VCaP (cell line): ENCODE results near the gene MAP3K2.
A peak's percentile ranks its signal among the peaks of the same experiment; 100 is the strongest.
"Not testable (repeated sequence)": the region's sequence is repeated elsewhere in the genome, so short reads cannot be mapped to it uniquely, and the experiment has no call there.

ENCODE experiments used
- H3K27ac ChIP-seq: fragments of 450-650 bp; 2 replicates; pipeline ENCODE4 v1.5.1; 2017
- TF ChIP-seq, protein P1 (sequence below): fragments of 450-650 bp; conservative IDR thresholded peaks from 2 replicates; pipeline ENCODE4 v1.5.1; 2017; ENCODE audit warnings: mild to moderate bottlenecking, moderate library complexity

MAP3K2 gene

GRCh38 chr2:127413782-127414637, 26.2 kb upstream of the MAP3K2 start:
- H3K27ac ChIP-seq = no peak overlapping the region
- TF ChIP-seq, protein P1, sequence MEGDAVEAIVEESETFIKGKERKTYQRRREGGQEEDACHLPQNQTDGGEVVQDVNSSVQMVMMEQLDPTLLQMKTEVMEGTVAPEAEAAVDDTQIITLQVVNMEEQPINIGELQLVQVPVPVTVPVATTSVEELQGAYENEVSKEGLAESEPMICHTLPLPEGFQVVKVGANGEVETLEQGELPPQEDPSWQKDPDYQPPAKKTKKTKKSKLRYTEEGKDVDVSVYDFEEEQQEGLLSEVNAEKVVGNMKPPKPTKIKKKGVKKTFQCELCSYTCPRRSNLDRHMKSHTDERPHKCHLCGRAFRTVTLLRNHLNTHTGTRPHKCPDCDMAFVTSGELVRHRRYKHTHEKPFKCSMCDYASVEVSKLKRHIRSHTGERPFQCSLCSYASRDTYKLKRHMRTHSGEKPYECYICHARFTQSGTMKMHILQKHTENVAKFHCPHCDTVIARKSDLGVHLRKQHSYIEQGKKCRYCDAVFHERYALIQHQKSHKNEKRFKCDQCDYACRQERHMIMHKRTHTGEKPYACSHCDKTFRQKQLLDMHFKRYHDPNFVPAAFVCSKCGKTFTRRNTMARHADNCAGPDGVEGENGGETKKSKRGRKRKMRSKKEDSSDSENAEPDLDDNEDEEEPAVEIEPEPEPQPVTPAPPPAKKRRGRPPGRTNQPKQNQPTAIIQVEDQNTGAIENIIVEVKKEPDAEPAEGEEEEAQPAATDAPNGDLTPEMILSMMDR = no peak

DNA sequence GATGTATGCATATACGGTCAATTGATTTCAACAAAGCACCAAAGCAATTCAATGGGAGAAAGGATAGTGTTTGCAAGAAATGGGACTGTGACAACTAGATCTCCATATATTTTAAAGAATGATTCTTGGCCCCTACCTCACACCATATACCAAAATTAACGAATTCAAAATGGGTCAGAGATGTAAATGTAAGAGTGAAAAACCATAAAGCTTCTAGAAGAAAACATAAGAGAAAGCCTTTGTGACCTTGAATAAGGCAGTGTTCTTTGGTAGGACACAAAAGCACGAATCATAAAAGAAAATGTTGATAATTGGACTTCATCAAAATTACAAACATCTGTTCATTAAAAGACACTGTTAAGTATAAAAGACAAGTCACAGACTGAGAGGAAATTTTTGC, 25.4 kb upstream of the MAP3K2 start:
- H3K27ac ChIP-seq = no peak overlapping the region
- TF ChIP-seq, protein P1 = no peak

DNA sequence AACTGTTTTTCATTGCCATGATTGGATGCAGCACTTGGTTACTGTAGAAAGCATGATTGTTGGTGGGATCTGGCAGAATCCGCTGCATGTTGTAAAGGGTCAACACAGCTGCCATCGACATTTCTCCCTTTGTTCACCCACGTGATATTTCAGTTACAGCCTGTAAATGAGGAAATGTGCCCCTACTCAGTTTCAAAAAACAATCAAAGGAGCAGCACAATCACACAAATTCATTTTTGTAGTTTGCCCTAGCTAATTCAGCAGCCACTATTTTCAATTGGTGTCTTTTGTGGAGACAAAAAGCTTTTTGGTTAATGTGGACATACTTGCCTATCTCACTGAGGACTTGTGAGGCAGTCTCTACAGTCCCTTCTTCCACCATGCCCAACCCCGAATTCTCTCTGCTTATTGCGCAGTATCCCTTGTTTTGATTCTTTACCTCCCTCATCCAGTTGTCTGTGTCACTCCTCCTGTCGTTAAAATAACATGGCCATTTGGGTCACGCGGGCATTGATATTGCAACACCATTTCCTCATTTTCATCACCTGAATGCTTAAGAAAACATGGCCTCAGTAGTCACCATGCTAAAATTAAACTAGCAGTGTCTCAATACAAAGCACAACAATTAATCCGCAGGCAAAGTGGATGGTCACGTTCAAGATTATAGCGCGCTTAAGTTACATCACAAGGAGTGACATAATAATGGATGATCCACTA, 24.0 kb upstream of the MAP3K2 start:
- H3K27ac ChIP-seq = peak overlapping the region; percentile 46
- TF ChIP-seq, protein P1 = no peak

DNA sequence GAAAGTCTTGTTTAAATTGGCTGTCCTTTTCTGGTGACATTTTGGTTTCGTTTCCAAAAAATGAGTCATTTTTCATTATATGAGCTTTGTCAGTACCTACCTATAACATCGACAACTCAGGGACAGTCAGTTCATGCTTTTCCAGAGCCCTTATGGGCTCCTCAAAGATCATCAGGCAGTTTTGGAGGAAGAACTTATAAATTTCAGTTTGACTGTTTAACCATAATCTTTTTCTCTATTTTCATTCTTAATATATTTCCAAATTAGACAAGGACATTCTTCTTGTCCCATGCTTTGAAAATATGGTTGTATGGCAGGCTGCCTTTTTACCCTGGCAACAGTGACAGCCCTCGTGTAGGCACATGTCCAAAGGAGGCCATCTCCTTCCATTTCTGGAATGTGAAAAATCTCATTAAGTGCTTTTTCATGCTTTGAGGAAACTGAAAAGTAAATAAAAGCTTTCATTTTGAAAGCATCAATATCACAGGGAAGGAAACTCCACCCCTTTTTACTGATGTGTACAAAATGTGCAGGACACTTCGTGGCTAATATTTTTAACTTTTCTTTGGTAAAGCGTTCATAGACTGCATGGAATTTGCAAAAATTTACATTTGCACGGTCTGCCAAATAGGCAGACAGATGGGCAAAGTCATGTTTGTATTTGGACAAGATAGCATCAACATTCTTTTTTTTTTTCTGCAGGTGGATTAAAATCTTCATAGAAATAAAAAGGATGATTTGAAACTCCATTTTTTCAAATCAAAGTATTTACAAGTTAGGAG, 23.3 kb upstream of the MAP3K2 start:
- TF ChIP-seq, protein P1 = no peak
- peak overlapping the region; percentile 46 for H3K27ac ChIP-seq

DNA sequence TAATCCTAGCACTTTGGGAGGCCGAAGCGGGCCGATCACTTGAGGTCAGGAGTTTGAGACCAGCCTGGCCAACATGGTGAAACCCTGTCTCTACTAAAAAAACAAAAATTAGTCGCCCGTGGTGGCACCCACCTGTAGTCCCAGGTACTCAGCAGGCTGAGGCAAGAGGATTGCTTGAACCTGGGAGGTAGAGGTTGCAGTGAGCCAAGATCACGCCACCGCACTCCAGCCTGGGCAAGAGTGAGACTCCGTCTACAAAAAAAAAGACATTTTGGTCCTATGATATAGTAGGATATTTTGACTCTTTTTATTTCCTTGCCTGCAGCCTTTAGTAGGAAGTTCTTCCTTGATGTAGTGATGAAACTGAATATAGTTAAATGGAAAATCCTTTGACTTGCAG, 21.9 kb upstream of the MAP3K2 start:
- H3K27ac ChIP-seq = not testable (repeated sequence)

GRCh38 chr2:127408807-127409099, 21.0 kb upstream of the MAP3K2 start:
- TF ChIP-seq, protein P1 = no peak
- peak overlapping the region; percentile 63 for H3K27ac ChIP-seq

DNA sequence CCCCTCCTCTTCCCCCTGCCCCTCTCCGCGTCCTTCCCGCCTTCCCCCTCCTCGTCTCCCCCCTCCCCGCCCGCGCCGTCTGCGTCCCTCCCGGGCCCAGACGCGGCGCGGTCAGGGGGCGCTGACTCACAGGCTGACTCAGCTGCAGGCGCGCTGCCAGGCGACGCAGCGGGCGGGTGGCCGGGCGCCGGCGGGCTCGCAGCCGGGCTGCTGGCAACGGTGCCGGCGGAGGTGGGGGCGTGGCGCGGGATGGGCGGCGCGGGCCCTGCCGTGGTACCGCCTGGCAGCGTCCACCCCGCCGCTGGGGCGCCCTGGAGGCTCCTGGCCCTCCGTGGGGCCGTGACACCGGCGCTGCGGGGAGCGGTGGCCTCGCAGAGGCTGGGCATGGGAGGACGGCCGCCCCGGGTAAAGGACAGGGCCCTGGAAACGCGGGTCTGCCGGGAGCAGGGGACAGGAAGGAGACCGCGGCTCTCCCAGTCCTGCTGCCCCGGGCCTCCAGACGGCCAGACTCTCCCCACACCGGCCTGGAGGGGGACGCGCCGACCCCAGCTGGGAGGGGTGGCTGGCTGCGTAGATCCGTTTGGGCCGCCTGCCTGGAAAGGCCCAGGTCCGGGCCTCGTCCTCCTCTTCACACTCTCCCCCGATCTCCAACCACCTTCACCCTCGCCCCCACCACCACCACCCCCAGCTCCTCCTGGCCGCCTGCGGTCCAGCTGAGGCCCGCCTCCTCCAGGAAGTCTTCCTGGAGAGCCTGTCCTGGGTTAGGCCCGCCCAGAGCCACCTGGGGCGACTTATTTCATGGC, 20.4 kb upstream of the MAP3K2 start:
- H3K27ac ChIP-seq = peak overlapping the region; percentile 63
- TF ChIP-seq, protein P1 = peak; percentile 7; the same call in 1 of the 2 replicates
